ENCODE results near the gene CCSER1. TPM values are rescaled to one million over a fixed set of nuclear protein-coding genes. Genes with fewer than 3 reads are reported as not detected.

The CCSER1 gene
- total and polyA plus RNA-seq, 2 of the 8 experiments (the other 6 are each of a cell fraction or from before 2014, with no cell fraction given) = 0.26 to 0.84 TPM

DNA sequence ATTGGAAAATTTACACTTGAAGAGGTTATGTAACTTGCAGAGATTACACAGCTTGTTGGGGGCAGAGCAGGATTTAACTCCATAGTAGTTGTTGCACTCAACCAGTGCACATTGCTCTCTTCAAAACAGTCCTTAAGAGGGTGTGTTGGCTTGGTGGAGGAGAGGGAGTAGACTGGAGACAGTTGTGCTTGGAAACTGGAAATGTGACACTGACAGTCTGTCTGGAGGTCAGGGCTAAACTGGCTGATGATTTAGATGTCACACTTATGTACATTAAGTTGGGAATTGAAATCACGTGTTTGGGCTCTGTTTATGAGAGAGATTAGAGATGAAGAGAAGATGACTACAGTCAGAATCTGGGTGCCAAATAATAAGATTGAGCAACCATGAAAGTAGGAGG is 32.9 kb downstream of the CCSER1 start:
- Histone ChIP-seq H3K23me2 (ENCODE audit: low read depth, low read length) (no peaks in the 10 kb centered on the region), H2BK120ac (replicated peaks; ENCODE audit: low read depth, low read length) (no peak overlapping the region), H3K27me3 (replicated peaks in 1 of 4; ENCODE audit: control insufficient read depth in 3 of 4, extremely low read depth in 1 of 4, insufficient read depth in 3 of 4, low read length in 3 of 4) (no peaks in the 10 kb centered on the region), H3K18ac (ENCODE audit: extremely low read depth, low read length) (no peak overlapping the region), H4K20me1 (replicated peaks in 1 of 2; ENCODE audit: control insufficient read depth in 1 of 2, insufficient read depth in 2 of 2, low read length in 2 of 2) (no peaks in the 10 kb centered on the region), H4K91ac (replicated peaks; ENCODE audit: insufficient read length, low read length) (no peak overlapping the region), H2AK5ac (ENCODE audit: low read depth, low read length) (no peak overlapping the region), H3K9ac (replicated peaks in 1 of 4; ENCODE audit: extremely low read depth in 1 of 4, low read depth in 3 of 4, low read length in 3 of 4) (no peak overlapping the region), H3K27ac (ENCODE audit: low read depth, low read length) (no peak overlapping the region), H3K4me2 (ENCODE audit: insufficient read depth in 1 of 2, low read depth in 2 of 2, low read length in 2 of 2) (no peak overlapping the region), H3K36me3 (ENCODE audit: control insufficient read depth in 2 of 4, insufficient read depth in 4 of 4, low read length in 3 of 4) (peaks cover 0 to 3% (median 0%) of the 10 kb centered on the region in 4 experiments; a peak in 1 of 8 replicates), H3K79me1 (ENCODE audit: low read depth, low read length) (no peaks in the 10 kb centered on the region), H2BK12ac (ENCODE audit: low read depth, low read length) (no peak overlapping the region), H3K14ac (ENCODE audit: insufficient read length) (no peak overlapping the region), H4K8ac (ENCODE audit: extremely low read depth, insufficient read depth, low read length) (no peak overlapping the region), H2BK5ac (ENCODE audit: low read depth, low read length) (no peak overlapping the region), H3K4ac (replicated peaks; ENCODE audit: insufficient read length, low read depth, low read length) (no peak overlapping the region), H2AFZ (ENCODE audit: low read length) (no peak overlapping the region), H3K9me3 (ENCODE audit: insufficient read depth in 2 of 2, low read depth in 1 of 2, low read length in 1 of 2) (peaks cover 8% of the 10 kb centered on the region in 2 experiments), H4K5ac (ENCODE audit: insufficient read length, low read depth, low read length) (no peak overlapping the region), H3K4me1 (replicated peaks in 1 of 4; ENCODE audit: control insufficient read depth in 3 of 4, insufficient read depth in 4 of 4, low read length in 3 of 4) (no peaks in the 10 kb centered on the region), H2BK20ac (ENCODE audit: low read length) (no peak overlapping the region), H2BK15ac (ENCODE audit: low read length) (no peak overlapping the region), H3K4me3 (ENCODE audit: extremely low read depth in 1 of 4, insufficient read depth in 2 of 4, low read depth in 3 of 4, low read length in 4 of 4) (no peak overlapping the region), H3K56ac (replicated peaks; ENCODE audit: insufficient read length, low read depth, low read length) (no peak overlapping the region), H3K23ac (ENCODE audit: insufficient read length) (no peak overlapping the region), H3K79me2 (ENCODE audit: control insufficient read depth in 1 of 2, insufficient read depth in 2 of 2, low read length in 2 of 2) (no peaks in the 10 kb centered on the region)
- 47% methylated on average over 1 of the region's 1 CpG; no CpG with 5 or more reads in 1 of the 2 experiments for WGBS, 2 experiments (ENCODE audit: extremely low coverage in 1 of 2, insufficient coverage in 1 of 2, insufficient read length in 1 of 2, insufficient replicate concordance in 2 of 2, low coverage in 1 of 2, low lambda C conversion rate in 2 of 2, missing lambda C conversion rate in 1 of 2)
- POLR2A ChIA-PET (ENCODE audit: partially characterized antibody) = no interaction called here
- no peak for FAIRE-seq
- no peak for DNase-seq (ENCODE audit: low read depth in 1 of 2, low spot score in 2 of 2)
- no peak for TF ChIP-seq POLR2AphosphoS5 (IDR thresholded peaks at IDR 0.05; ENCODE audit: low read depth, low read length)
- no peak for TF ChIP-seq TAF7 (optimal IDR thresholded peaks at IDR 0.05; ENCODE audit: borderline replicate concordance, low read depth, low read length)
- TF ChIP-seq, protein P1, sequence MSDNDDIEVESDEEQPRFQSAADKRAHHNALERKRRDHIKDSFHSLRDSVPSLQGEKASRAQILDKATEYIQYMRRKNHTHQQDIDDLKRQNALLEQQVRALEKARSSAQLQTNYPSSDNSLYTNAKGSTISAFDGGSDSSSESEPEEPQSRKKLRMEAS (IDR thresholded peaks at IDR 0.05) = no peak
- no peak for TF ChIP-seq HDAC6 (IDR thresholded peaks at IDR 0.05; ENCODE audit: low read depth, low read length)
- TF ChIP-seq EZH2 (IDR thresholded peaks at IDR 0.05; ENCODE audit: low read depth, low read length, severe bottlenecking) = no peak
- no peak for TF ChIP-seq NRF1 (IDR thresholded peaks at IDR 0.05; ENCODE audit: low read depth, low read length)
- TF ChIP-seq TBP (IDR thresholded peaks at IDR 0.05; ENCODE audit: low read depth, low read length) = no peak
- TF ChIP-seq, protein P2, sequence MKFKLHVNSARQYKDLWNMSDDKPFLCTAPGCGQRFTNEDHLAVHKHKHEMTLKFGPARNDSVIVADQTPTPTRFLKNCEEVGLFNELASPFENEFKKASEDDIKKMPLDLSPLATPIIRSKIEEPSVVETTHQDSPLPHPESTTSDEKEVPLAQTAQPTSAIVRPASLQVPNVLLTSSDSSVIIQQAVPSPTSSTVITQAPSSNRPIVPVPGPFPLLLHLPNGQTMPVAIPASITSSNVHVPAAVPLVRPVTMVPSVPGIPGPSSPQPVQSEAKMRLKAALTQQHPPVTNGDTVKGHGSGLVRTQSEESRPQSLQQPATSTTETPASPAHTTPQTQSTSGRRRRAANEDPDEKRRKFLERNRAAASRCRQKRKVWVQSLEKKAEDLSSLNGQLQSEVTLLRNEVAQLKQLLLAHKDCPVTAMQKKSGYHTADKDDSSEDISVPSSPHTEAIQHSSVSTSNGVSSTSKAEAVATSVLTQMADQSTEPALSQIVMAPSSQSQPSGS (IDR thresholded peaks at IDR 0.05; ENCODE audit: low read length) = no peak
- no peak for TF ChIP-seq SP1 (IDR thresholded peaks at IDR 0.05; ENCODE audit: low read depth, low read length)
- no peak for TF ChIP-seq RNF2 (IDR thresholded peaks at IDR 0.05; ENCODE audit: borderline replicate concordance, low read depth, low read length, missing control alignments, poor library complexity, severe bottlenecking)
- no peak for TF ChIP-seq BACH1 (IDR thresholded peaks at IDR 0.05; ENCODE audit: low read length)
- no peak for TF ChIP-seq FOSL1 (IDR thresholded peaks at IDR 0.05; ENCODE audit: insufficient read depth, low read depth, low read length)
- CTCF ChIA-PET (ENCODE audit: partially characterized antibody) = no interaction called here
